ENCODE measurements around the gene FUT8.

GRCh38 chr14:65550779-65551643 lies 138.5 kb downstream of the FUT8 start:
- no peak for TF ChIP-seq MAX (IDR thresholded peaks at IDR 0.05)
- no peak for TF ChIP-seq EP300 (IDR thresholded peaks at IDR 0.05; ENCODE audit: borderline replicate concordance)
- no peak for TF ChIP-seq USF1 (IDR thresholded peaks at IDR 0.05)

Data from Ishikawa (cell line).